ENCODE data around the gene HBP1.
"Not testable (repeated sequence)": the region's sequence is repeated elsewhere in the genome, so short reads cannot be mapped to it uniquely, and the experiment has no call there.

Gene HBP1

DNA sequence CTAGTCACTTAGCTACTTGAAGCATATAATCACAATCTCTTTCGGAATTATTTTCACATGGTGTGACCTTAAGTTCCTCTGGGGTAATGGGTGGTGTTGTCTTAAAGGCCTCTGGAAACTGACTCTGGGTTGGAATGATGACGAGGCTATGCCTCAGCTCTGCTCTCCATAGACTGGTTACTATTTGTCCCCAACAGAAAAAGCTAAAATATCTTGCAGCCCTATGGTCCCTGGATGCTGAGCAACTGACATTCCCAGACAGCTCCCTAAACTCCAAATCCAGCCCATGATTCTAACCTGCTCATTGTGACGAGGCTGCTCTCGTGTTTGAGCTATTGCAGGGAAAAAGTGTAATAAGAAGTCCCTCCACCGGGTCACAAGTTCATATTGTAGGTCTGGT is 51.6 kb downstream of the HBP1 start:
- Histone ChIP-seq H3K27ac (peak overlapping the region in 1 of 2 donors; percentile 29), H3K9me3 (no peaks in the 10 kb centered on the region), H3K27me3 (no peaks in the 10 kb centered on the region), H3K4me3 (no peak overlapping the region), H3K36me3 (peaks cover 0 to 7% (median 0%) of the 10 kb centered on the region in 3 donors), H3K4me1 (peaks cover 0 to 20% (median 0%) of the 10 kb centered on the region in 4 donors)
- no peak for TF ChIP-seq CTCF (IDR thresholded peaks at IDR 0.05)
- intact Hi-C loops (cut with DNase I; ENCODE audit: low total_unique reads) = no loop called here
- no peak for DNase-seq

GRCh38 chr7:107220806-107221205 is 52.0 kb downstream of the HBP1 start:
- Histone ChIP-seq H3K4me1 (peaks cover 0 to 25% (median 0%) of the 10 kb centered on the region in 4 donors), H3K27ac (peak overlapping the region in 1 of 2 donors; percentile 29)
- DNase-seq; intact Hi-C loops (cut with DNase I; ENCODE audit: low total_unique reads); H3K36me3 ChIP-seq; H3K9me3 ChIP-seq; H3K4me3 ChIP-seq; H3K27me3 ChIP-seq: not testable (repeated sequence)

GRCh38 chr7:107224374-107225223 is 55.8 kb downstream of the HBP1 start:
- Histone ChIP-seq H3K4me1 (peaks cover 0 to 26% (median 0%) of the 10 kb centered on the region in 4 donors), H3K9me3 (no peaks in the 10 kb centered on the region), H3K4me3 (no peak overlapping the region), H3K36me3 (peaks cover 0 to 15% (median 0%) of the 10 kb centered on the region in 3 donors), H3K27ac (peak overlapping the region in 1 of 2 donors; percentile 7), H3K27me3 (no peaks in the 10 kb centered on the region)
- no peak for DNase-seq
- intact Hi-C loops (cut with DNase I; ENCODE audit: low total_unique reads) = no loop called here
- no peak for TF ChIP-seq CTCF (IDR thresholded peaks at IDR 0.05)

- intact Hi-C loops (cut with DNase I; ENCODE audit: low total_unique reads) = no loop called here
- TF ChIP-seq CTCF (IDR thresholded peaks at IDR 0.05) = no peak
- H3K27me3 ChIP-seq = no peaks in the 10 kb centered on the region
- H3K4me3 ChIP-seq = no peak overlapping the region
- peaks cover 0 to 17% (median 0%) of the 10 kb centered on the region in 4 donors for H3K4me1 ChIP-seq
- H3K36me3 ChIP-seq = peaks cover 0 to 17% (median 4%) of the 10 kb centered on the region in 3 donors
- H3K27ac ChIP-seq = no peak overlapping the region
- H3K9me3 ChIP-seq = no peaks in the 10 kb centered on the region
- no peak for DNase-seq
Observed at GRCh38 chr7:107228291-107228690, 59.5 kb downstream of the HBP1 start.

- Histone ChIP-seq H3K9me3 (no peaks in the 10 kb centered on the region), H3K27ac (no peak overlapping the region), H3K36me3 (peaks cover 0 to 13% (median 12%) of the 10 kb centered on the region in 3 donors), H3K4me1 (peaks cover 0 to 5% (median 0%) of the 10 kb centered on the region in 4 donors), H3K4me3 (no peak overlapping the region), H3K27me3 (no peaks in the 10 kb centered on the region)
- no peak for TF ChIP-seq CTCF (IDR thresholded peaks at IDR 0.05)
- intact Hi-C loops (cut with DNase I; ENCODE audit: low total_unique reads) = no loop called here
- no peak for DNase-seq
Observed at GRCh38 chr7:107230334-107230733, 61.5 kb downstream of the HBP1 start.

GRCh38 chr7:107232568-107233090 is 63.8 kb downstream of the HBP1 start:
- no peak for TF ChIP-seq CTCF (IDR thresholded peaks at IDR 0.05)
- intact Hi-C loops (cut with DNase I; ENCODE audit: low total_unique reads) = no loop called here
- H3K9me3 ChIP-seq = no peaks in the 10 kb centered on the region
- H3K27me3 ChIP-seq = no peaks in the 10 kb centered on the region
- no peaks in the 10 kb centered on the region for H3K4me1 ChIP-seq
- H3K36me3 ChIP-seq = peaks cover 0 to 19% (median 17%) of the 10 kb centered on the region in 3 donors
- H3K4me3 ChIP-seq = no peak overlapping the region
- no peak for DNase-seq
- H3K27ac ChIP-seq = no peak overlapping the region

Data from tibial artery (tissue), 4 donors.